HPDE6-E6E7 (cell line): ENCODE data around the gene KLHL28.
A peak's percentile ranks its signal among the peaks of the same experiment; 100 is the strongest.
"Not testable (repeated sequence)": the region's sequence is repeated elsewhere in the genome, so short reads cannot be mapped to it uniquely, and the experiment has no call there.

Experiments used
- DNase-seq: peaks from one replicate; pipeline ENCODE4 v3.0.0; 2011; ENCODE audit warnings: missing footprints; ENCODE audit errors: extremely low spot score

KLHL28 gene

DNA sequence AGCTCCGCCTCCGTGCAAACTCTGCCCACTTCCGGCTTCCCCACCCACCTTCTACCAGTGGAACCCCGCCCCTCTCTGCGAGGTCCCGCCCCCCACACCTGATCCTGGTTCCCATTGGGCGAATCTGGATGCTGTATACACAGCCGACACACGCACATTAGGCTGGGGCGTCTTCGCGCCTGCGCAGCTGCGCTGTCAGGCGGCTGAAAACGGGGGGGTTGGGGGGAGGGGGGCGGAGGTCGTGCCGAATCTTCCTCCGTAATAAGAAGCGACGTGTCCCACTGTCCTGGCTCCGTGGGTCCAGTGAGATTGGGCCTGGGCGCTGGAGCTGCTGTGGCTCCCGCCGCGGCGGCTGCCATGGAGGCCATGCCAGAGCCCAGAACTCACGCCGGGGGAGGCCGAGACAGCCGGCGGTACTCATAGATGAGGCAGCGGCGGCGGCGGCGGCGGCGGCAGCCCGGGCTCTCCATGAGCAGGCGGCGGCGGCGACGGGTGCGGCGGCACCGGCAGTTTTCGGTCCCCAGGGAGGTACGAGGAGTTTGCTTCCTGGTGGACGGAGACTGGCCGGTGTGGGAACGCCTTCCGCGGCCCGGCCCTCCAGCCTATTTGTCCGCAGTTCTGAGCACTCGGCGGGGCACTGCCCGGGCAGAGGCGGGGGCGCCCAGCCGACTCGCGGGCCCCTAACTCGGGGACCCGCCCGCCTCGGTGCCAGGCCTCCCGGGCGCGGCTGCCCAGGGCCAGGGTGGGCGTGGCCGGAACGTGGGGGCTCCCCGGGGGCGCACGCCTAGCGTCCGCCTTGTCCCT lies 64.5 kb downstream of the KLHL28 start:
- DNase-seq, result peak; percentile 96

GRCh38 chr14:44896275-44897040 lies 65.3 kb downstream of the KLHL28 start:
- no peak for DNase-seq

GRCh38 chr14:44895716-44896115 lies 66.0 kb downstream of the KLHL28 start:
- DNase-seq, result no peak

DNA sequence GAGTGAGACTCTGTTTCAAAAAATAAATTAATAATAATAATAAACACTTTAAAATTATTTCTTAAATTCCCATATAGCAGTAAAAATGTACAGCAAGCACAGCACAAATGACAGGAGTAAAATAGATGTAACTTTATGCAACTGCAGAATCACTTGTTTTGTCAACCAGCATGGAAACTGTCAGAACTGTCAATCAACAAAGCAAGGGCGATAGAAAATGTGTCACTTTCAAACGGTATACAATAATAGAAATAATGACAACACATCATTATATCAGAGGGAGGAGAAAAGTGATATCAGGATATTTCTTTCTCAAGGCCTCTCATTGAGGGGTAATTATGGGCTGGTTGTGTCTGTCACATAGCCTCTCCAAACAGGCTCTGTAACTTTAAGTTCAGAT lies 68.2 kb downstream of the KLHL28 start:
- DNase-seq, result no peak

DNA sequence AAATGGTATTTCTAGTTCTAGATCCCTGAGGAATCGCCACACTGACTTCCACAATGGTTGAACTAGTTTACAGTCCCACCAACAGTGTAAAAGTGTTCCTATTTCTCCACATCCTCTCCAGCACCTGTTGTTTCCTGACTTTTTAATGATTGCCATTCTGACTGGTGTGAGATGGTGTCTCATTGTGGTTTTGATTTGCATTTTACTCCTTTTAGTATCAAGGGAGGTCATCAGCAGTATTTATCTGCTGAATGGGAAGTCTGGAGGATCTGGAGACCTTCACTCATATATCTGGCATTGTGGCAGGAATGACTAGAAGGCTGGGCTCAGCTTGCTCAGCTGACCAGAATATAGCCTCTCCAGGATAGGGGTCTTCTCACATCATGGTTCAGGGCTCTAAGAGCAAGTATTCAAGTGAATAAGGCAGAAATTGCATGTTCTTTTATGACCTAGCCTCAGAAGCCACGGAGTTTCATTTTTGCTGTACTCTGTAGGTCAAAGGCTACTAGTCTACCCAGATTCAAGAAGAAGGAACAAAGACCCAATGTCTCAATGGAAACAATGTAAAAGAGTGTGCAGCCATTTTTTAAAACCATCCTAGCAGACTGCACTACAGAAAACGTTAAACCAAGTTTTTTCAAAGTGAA lies 69.9 kb downstream of the KLHL28 start:
- not testable (repeated sequence) for DNase-seq

DNA sequence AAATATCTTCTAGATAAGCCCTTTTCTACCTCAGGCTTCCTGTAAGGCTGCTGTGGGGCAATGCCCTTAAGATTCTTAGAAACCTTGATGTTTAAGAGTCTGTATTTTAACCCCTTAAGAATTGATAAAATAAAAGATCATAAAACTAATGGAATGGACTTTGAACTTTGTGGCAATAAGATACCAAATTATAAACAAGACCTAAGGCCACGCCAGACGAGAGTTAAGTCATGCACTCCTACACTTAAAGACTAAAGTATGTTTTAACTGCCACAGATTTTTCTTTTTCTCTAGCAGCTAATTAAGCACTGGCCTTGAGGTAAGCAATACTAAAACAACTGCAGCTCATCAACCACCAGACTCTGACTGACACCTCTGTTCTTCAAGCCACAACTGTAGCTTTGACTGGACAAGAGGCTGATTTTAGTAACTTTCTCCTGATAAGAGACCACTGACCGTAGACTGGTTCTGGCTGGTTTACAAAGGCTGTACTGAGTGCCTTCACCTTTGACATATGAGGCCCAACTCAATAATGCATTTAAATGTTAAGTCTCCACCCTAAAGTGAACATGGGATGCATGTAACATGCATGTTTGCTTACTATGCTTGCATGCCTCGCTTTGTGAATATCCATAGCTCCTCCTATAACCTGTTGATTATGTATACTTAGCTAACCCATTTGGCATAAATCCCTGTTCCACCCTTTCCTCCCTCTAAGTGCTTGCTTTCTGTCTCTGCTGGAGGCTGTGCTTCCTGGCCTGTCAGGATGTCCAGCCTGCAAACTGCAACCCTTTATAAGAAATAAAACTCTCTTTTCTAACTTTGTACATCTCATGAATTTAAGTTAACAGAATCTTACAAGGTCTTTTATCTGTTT lies 71.9 kb downstream of the KLHL28 start:
- no peak for DNase-seq

DNA sequence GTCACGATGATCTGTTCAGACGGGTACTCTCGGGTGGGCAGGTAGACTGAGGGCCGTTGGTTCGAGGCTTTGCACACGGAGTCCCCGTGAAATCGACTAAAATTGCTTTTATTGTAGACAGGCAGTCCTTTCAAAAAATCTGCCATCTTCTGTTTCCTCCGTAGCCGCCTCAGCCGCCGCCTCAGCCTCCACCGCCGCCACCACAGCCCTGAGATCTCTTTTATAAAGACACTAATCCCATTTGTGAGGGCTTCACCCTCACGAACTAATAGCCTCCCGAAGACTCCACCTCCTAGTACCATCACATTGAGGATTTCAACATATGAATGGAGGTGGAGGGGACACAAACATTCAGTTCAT lies 74.2 kb downstream of the KLHL28 start:
- DNase-seq, result no peak

GRCh38 chr14:44886860-44887595 lies 74.7 kb downstream of the KLHL28 start:
- DNase-seq, result no peak

DNA sequence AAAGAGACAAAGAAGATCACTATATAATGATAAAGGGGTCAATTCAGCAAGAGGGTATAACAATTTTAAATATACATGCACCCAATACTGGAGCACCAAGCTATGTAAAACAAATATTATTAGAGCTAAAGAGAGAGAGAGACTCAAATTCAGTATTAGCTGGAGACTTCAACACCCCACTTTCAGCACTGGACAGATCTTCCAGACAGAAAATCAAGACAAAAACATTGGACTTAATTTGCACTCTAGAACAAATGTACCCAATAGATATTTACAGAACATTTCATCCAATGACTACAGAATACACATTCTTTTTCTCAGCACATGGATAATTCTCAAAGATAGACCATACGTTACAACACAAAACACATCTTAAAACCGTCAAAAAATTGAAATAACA lies 81.0 kb downstream of the KLHL28 start:
- DNase-seq, result no peak
